Fibroblast of skin of back (primary cell): ENCODE results near the gene CHST13.

Experiments used
- DNase-seq: peaks from one replicate; pipeline ENCODE4 v3.0.0-alpha.2; 2013

CHST13 gene

GRCh38 chr3:126542340-126543241 is 18.6 kb downstream of the CHST13 start:
- no peak for DNase-seq

- DNase-seq = no peak
Observed at GRCh38 chr3:126543457-126544061, 19.6 kb downstream of the CHST13 start.

- DNase-seq = no peak
Observed at GRCh38 chr3:126544596-126545281, 20.8 kb downstream of the CHST13 start.

- DNase-seq = no peak
Observed at GRCh38 chr3:126545544-126545943, 21.6 kb downstream of the CHST13 start.

GRCh38 chr3:126546013-126546412 is 22.1 kb downstream of the CHST13 start:
- DNase-seq = no peak

- no peak for DNase-seq
Observed at GRCh38 chr3:126546549-126547239, 22.7 kb downstream of the CHST13 start.

GRCh38 chr3:126547721-126548120 is 23.8 kb downstream of the CHST13 start:
- DNase-seq = no peak

- DNase-seq = no peak
Observed at GRCh38 chr3:126548556-126549466, 24.9 kb downstream of the CHST13 start.

GRCh38 chr3:126549861-126550487 is 26.0 kb downstream of the CHST13 start:
- DNase-seq = no peak

- DNase-seq = no peak
Observed at GRCh38 chr3:126550488-126551051, 26.6 kb downstream of the CHST13 start.

GRCh38 chr3:126551121-126551838 is 27.3 kb downstream of the CHST13 start:
- no peak for DNase-seq

GRCh38 chr3:126551839-126552687 is 28.1 kb downstream of the CHST13 start:
- no peak for DNase-seq

- DNase-seq = no peak
Observed at GRCh38 chr3:126552688-126553283, 28.8 kb downstream of the CHST13 start.

- no peak for DNase-seq
Observed at GRCh38 chr3:126553284-126554084, 29.5 kb downstream of the CHST13 start.

GRCh38 chr3:126554560-126555525 is 30.9 kb downstream of the CHST13 start:
- DNase-seq = no peak

- DNase-seq = no peak
Observed at GRCh38 chr3:126555795-126556636, 32.1 kb downstream of the CHST13 start.
